Neutrophil (primary cell): ENCODE results near the gene CHAC1.
A peak's percentile ranks its signal among the peaks of the same experiment; 100 is the strongest.

Source experiments
- H3K27ac ChIP-seq: fragments of 200-600 bp; sonication (generic); 2 replicates; pipeline ENCODE4 v1.5.1; 2016; ENCODE audit warnings: mild to moderate bottlenecking, moderate library complexity
- H3K27me3 ChIP-seq: fragments of 200-600 bp; sonication (generic); 2 replicates; pipeline ENCODE4 v1.6.0; 2016; ENCODE audit warnings: mild to moderate bottlenecking
- H3K36me3 ChIP-seq: fragments of 200-600 bp; sonication (generic); 2 replicates; pipeline ENCODE4 v1.5.1; 2017
- H3K4me1 ChIP-seq, 2 experiments: fragments of 200-600 bp in 1 of 2; sonication (generic) in 1 of 2; 1 replicate in 1 of 2; 2 replicates in 1 of 2; pipeline versions ENCODE4 v1.5.1 to v1.6.1; 2013 to 2016; ENCODE audit warnings: low read depth in 1 of 2, low read length in 1 of 2, mild to moderate bottlenecking in 1 of 2, moderate library complexity in 1 of 2; ENCODE audit not compliant: control insufficient read depth in 1 of 2, insufficient read depth in 1 of 2
- H3K4me3 ChIP-seq, 2 experiments: fragments of 200-600 bp in 1 of 2; sonication (generic) in 1 of 2; 1 replicate in 1 of 2; 2 replicates in 1 of 2; pipeline ENCODE4 v1.5.1; 2013 to 2016; ENCODE audit warnings: low read depth in 1 of 2, low read length in 1 of 2, mild to moderate bottlenecking in 1 of 2, moderate library complexity in 1 of 2
- H3K9me3 ChIP-seq: fragments of 200-600 bp; sonication (generic); 2 replicates; pipeline ENCODE4 v1.5.1; 2016
- TF ChIP-seq, protein P1 (sequence below): fragments of 200-600 bp; sonication (generic); IDR thresholded peaks from 2 replicates; pipeline ENCODE4 v1.5.1; 2016; ENCODE audit warnings: antibody characterized with exemption

The CHAC1 gene

GRCh38 chr15:40928821-40929659, 24.2 kb upstream of the CHAC1 start, which contains the start of gene DLL4:
Gene DLL4 (plus strand): TSS chr15:40929340. CDS start chr15:40929669, 329 bp downstream.
- Histone ChIP-seq H3K9me3 (no peaks in the 10 kb centered on the region), H3K36me3 (no peaks in the 10 kb centered on the region), H3K4me3 (peak within 1 kb of the TSS in 1 of 2 experiments; percentile 45), H3K27me3 (peaks cover 96% of the 10 kb centered on the region), H3K4me1 (peaks cover 39 to 49% of the 10 kb centered on the region in 2 experiments), H3K27ac (no peak within 1 kb of the TSS)
- TF ChIP-seq, protein P1, sequence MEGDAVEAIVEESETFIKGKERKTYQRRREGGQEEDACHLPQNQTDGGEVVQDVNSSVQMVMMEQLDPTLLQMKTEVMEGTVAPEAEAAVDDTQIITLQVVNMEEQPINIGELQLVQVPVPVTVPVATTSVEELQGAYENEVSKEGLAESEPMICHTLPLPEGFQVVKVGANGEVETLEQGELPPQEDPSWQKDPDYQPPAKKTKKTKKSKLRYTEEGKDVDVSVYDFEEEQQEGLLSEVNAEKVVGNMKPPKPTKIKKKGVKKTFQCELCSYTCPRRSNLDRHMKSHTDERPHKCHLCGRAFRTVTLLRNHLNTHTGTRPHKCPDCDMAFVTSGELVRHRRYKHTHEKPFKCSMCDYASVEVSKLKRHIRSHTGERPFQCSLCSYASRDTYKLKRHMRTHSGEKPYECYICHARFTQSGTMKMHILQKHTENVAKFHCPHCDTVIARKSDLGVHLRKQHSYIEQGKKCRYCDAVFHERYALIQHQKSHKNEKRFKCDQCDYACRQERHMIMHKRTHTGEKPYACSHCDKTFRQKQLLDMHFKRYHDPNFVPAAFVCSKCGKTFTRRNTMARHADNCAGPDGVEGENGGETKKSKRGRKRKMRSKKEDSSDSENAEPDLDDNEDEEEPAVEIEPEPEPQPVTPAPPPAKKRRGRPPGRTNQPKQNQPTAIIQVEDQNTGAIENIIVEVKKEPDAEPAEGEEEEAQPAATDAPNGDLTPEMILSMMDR: no peak

DNA sequence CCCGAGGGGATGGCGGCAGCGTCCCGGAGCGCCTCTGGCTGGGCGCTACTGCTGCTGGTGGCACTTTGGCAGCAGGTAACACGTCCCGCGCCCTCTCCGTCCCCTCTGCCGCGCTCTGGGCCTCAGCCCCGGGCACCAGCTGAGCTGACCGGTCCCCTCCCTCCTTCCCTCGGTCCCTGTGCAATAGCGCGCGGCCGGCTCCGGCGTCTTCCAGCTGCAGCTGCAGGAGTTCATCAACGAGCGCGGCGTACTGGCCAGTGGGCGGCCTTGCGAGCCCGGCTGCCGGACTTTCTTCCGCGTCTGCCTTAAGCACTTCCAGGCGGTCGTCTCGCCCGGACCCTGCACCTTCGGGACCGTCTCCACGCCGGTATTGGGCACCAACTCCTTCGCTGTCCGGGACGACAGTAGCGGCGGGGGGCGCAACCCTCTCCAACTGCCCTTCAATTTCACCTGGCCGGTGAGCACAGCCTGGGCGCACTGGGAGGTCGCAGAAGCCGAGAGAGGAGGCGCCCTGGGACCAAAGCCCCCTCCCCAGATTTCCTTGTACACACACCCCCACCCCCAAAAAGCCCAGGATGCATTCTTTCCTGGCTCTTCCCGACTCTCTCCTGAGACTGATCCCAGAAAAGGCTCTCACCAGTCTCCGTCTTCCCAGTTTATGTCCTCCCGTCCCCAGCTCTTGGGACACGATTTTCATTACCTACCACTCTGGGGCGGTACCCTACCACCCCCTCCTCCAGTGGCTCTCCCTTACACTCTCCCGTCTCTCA, 23.4 kb upstream of the CHAC1 start:
- peaks cover 88% of the 10 kb centered on the region for H3K27me3 ChIP-seq
- peaks cover 39 to 49% of the 10 kb centered on the region in 2 experiments for H3K4me1 ChIP-seq
- H3K9me3 ChIP-seq: no peaks in the 10 kb centered on the region
- H3K36me3 ChIP-seq: no peaks in the 10 kb centered on the region
- H3K27ac ChIP-seq: no peak overlapping the region
- TF ChIP-seq, protein P1: no peak
- H3K4me3 ChIP-seq: peak overlapping the region in 1 of 2 experiments; percentile 45

GRCh38 chr15:40930430-40931299, 22.6 kb upstream of the CHAC1 start:
- Histone ChIP-seq H3K27me3 (peaks cover 80% of the 10 kb centered on the region), H3K4me3 (no peak overlapping the region), H3K4me1 (peaks cover 39 to 49% of the 10 kb centered on the region in 2 experiments), H3K36me3 (no peaks in the 10 kb centered on the region), H3K27ac (no peak overlapping the region), H3K9me3 (no peaks in the 10 kb centered on the region)
- TF ChIP-seq, protein P1: no peak

- no peak overlapping the region for H3K4me3 ChIP-seq
- H3K4me1 ChIP-seq: peaks cover 35 to 40% of the 10 kb centered on the region in 2 experiments
- H3K27me3 ChIP-seq: peaks cover 71% of the 10 kb centered on the region
- H3K36me3 ChIP-seq: no peaks in the 10 kb centered on the region
- no peak overlapping the region for H3K27ac ChIP-seq
- H3K9me3 ChIP-seq: no peaks in the 10 kb centered on the region
- TF ChIP-seq, protein P1: no peak
Observed at GRCh38 chr15:40931300-40932142, 21.8 kb upstream of the CHAC1 start.
